Lower leg skin (tissue), 4 donors: ENCODE measurements around the gene PDK2. TPM values are rescaled to one million over a fixed set of nuclear protein-coding genes. Genes with fewer than 3 reads are reported as not detected.

Experiments used
- DNase-seq, 2 donors: peaks; one replicate each; pipeline ENCODE4 v3.0.0-alpha.2; 2019; ENCODE audit warnings: low spot score in 2 of 2
- H3K4me3 ChIP-seq: fragments of 200-600 bp; sonication (generic); 2 replicates; pipeline ENCODE4 v1.5.1; 2017; ENCODE audit warnings: mild to moderate bottlenecking, low read depth; ENCODE audit not compliant: poor library complexity, severe bottlenecking
- POLR2A ChIP-seq, 2 donors: fragments of 450-650 bp; IDR thresholded peaks; one replicate each; pipeline ENCODE4 v1.6.1; 2016 to 2017; ENCODE audit warnings: antibody characterized with exemption in 2 of 2, mild to moderate bottlenecking in 1 of 2, moderate library complexity in 1 of 2
- WGBS, 2 donors: methylation state at CpG; one replicate each; pipeline ENCODE4 v1.1.5; 2018; 5-methylcytosine and 5-hydroxymethylcytosine counted together
- intact Hi-C: fragments of 100-400 bp; cut with DNase I; formaldehyde crosslinking; loops from one replicate; pipeline ENCODE4 v1.15.0; 2023; ENCODE audit warnings: low total_unique reads
- total RNA-seq, 4 donors: library from RNA; depleted of rRNA; stranded (reverse); fragments of >200 nt; gene quantifications; one replicate each; pipeline ENCODE4 v1.1.0, GENCODE V29; 2016
- TF ChIP-seq, protein P1 (sequence below), 3 donors: fragments of 450-650 bp; IDR thresholded peaks; one replicate each; pipeline ENCODE4 v1.5.1; 2016; ENCODE audit warnings: antibody characterized with exemption in 3 of 3, mild to moderate bottlenecking in 3 of 3, moderate library complexity in 2 of 3

The PDK2 gene
- total RNA-seq, 4 donors from 2014 or later: 35.6 to 86.6 (median 57.0) TPM

DNA sequence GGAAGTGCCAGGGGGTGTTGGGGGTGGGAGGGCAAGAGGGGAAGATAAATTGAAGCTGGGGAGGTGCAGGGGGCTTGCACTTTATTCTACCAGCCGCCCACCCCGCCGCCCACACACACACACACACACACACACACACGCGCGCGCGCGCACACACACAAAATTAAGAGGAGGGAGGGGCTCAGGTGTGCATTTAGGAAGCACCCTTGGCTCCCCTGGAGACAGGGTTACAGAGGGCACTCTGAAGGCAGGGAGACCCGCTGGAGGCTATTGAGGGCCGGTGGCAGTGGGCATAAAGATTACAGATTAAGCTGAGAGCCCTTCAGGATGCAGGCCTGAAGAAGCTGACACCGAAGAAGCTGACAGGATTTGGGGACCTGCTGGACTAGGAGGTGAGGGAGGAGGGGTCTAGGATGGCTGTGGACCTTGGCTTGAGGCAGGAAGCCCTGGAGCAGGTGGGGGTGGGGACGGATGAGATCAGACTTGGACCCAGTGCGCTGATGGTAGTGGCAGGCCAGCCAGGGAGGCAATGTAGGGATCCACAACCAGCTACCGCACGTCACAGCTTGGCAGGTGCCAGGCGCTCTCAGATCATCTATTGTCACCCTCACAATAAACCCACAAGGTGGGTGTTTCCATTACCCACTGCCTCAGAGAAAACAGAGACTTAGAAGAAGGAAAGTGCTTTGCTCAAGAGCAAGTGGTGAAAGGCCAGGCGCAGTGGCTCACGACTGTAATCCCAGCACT lies 35.6 kb downstream of the PDK2 start:
- no peak for DNase-seq
- WGBS, 2 donors: 55% methylated on average over 19 of the region's 19 CpGs
- TF ChIP-seq, protein P1, sequence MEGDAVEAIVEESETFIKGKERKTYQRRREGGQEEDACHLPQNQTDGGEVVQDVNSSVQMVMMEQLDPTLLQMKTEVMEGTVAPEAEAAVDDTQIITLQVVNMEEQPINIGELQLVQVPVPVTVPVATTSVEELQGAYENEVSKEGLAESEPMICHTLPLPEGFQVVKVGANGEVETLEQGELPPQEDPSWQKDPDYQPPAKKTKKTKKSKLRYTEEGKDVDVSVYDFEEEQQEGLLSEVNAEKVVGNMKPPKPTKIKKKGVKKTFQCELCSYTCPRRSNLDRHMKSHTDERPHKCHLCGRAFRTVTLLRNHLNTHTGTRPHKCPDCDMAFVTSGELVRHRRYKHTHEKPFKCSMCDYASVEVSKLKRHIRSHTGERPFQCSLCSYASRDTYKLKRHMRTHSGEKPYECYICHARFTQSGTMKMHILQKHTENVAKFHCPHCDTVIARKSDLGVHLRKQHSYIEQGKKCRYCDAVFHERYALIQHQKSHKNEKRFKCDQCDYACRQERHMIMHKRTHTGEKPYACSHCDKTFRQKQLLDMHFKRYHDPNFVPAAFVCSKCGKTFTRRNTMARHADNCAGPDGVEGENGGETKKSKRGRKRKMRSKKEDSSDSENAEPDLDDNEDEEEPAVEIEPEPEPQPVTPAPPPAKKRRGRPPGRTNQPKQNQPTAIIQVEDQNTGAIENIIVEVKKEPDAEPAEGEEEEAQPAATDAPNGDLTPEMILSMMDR (IDR thresholded peaks at IDR 0.05): no peak
- intact Hi-C loops: no loop called here
- H3K4me3 ChIP-seq: no peak overlapping the region

DNA sequence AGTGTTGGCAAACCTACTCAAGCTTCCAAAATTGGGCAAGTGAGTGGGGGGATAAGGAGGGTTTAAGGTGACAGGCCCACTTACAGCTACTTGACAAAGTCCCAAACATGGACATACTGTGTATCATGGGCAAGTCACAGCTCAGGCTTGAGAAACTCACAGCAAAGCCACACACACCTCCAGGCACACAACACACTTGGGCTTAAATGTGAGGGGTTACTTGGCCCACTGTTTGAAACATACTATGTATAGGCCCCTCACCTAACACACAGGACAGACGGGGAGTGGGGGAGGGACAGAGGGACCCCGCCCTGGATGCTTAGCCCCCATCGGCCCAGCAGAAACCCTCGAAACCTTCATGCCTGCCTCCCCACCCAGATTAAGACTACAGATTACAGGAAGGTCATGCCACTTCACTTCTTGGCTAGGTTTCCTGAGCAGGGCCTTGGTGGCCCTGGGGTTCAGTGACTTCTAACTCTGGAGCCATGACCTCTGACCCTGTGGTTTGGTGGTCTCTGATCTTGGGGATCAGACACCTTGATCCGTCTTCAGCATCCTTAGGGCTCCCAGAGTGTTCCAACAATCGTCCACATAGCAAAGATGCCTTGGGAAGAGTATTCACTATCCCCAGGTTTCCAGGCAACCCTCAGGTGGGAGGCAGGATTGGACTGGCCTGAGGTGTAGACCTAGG lies 37.1 kb downstream of the PDK2 start:
- intact Hi-C loops: no loop called here
- H3K4me3 ChIP-seq: no peak overlapping the region
- TF ChIP-seq, protein P1 (IDR thresholded peaks at IDR 0.05): no peak
- no peak for TF ChIP-seq POLR2A (IDR thresholded peaks at IDR 0.05)
- no peak for DNase-seq
- WGBS, 2 donors: 74 to 77% methylated on average over 4 to 6 of the region's 6 CpGs

DNA sequence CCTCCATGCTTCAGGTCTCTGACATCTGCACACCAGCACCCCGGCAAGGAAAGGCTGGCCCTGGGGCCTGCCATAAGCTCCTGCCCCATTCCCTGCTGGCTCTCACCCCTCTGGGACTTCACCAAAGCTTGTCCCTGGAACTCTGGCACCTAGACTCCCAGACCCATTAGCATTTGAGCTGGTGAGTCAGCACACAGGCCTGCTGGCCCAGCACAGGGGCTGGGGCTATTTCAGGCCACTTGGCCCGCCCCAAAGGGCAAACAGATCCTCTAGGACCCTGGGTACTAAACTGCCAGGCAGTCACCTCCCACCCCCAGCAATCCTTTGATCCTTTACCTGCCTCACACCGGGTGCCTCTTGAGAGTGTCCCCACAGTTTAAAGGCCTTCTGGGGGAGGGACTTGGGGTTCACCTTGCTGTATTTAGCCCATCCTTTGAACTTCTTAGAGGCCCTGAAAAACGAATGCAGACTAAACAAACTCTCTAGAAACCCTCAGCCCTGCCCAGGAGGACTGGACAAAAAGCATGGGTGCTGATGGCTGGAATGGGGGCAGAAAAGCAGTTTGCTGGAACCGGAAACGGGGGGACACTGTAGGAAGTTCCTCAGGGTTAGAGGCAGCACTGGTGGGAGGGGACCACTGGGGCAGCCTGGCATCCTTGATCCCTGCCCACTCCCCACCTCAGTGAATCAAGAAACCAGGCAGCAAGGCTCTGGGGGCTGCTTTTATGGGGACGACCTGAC lies 38.0 kb downstream of the PDK2 start:
- no peak for TF ChIP-seq POLR2A (IDR thresholded peaks at IDR 0.05)
- TF ChIP-seq, protein P1 (IDR thresholded peaks at IDR 0.05): no peak
- DNase-seq: no peak
- intact Hi-C loops: no loop called here
- no peak overlapping the region for H3K4me3 ChIP-seq
- WGBS, 2 donors: 43 to 59% methylated on average over 7 of the region's 7 CpGs

DNA sequence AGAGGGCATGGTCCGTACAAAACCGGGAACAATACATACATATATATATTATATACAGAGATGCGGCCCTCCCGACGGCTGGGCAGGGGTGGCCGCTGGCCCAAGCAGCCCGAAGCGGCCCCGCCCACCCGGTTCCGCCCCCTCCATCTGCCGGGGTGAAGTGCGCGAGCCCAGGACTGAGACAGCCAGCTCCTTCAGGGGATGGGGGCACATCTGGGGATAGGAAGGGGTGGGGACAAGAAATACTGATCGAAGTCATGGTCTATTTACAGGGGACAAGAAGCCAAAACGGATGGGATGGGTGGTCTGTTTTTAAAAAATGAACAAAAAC lies 38.6 kb downstream of the PDK2 start:
- H3K4me3 ChIP-seq: no peak overlapping the region
- intact Hi-C loops: no loop called here
- TF ChIP-seq, protein P1 (IDR thresholded peaks at IDR 0.05): no peak
- TF ChIP-seq POLR2A (IDR thresholded peaks at IDR 0.05): no peak
- WGBS, 2 donors: 27 to 41% methylated on average over 16 of the region's 16 CpGs
- no peak for DNase-seq

DNA sequence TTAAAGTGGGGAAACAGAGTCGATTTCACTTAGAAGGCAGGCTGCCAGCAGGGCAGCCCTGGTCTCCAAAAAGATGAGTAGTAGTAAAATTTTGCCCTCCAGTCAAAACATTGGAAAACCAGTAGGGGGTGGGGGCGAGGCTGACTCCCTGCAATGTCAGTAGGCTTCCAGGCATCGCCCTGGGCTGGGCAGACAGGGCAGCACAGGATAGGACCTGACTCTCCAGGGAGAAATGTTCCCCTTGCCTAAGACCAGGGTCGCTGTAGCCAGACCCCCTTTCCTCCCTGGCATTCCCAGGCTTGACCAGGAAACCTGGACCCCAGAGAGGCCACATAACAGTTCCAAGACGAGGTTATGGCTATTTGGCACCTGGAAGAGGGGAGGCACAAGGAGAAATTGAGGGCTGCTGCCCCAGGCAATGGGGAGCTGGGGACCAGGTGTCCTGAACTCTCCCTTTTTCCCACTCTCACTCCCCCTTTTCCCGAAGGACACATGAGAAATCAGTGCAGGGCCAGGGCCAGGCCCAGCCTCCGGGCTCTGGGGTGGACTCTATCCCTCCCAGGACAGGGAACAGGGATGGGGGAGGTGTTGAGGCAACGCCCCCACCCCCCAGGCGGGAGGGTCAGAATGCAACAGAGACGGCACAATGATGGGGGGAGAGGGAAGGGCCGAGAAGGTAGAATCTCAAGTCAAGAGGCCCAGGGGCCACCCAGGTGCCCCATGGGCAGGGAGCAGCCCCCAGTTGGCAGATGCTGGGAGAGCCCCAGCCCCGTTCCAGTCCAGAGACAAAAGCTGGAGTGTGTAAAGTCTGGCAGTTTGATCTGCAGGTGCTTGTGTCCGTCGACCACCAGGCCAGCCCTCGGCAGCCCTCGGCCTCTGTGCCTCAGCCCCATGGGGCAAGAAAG lies 39.3 kb downstream of the PDK2 start:
- WGBS, 2 donors: 65 to 72% methylated on average over 16 of the region's 16 CpGs
- no peak overlapping the region for H3K4me3 ChIP-seq
- no peak for DNase-seq
- TF ChIP-seq POLR2A (IDR thresholded peaks at IDR 0.05): no peak
- TF ChIP-seq, protein P1 (IDR thresholded peaks at IDR 0.05): no peak
- intact Hi-C loops: no loop called here
